PFSK-1 (cell line): Measurements from ENCODE around the gene ENOX2.

Source experiments
- POLR2AphosphoS5 ChIP-seq: IDR thresholded peaks from 2 replicates; pipeline ENCODE4 v1.6.1; 2012; ENCODE audit warnings: low read depth, mild to moderate bottlenecking, control low read depth, low read length, moderate library complexity
- TF ChIP-seq, protein P1 (sequence below), 2 experiments: IDR thresholded peaks; 2 replicates each; pipeline versions ENCODE4 v1.6.1 to v1.8.0; 2011 to 2012; ENCODE audit warnings: low read depth in 2 of 2, low read length in 2 of 2, control low read depth in 1 of 2, inconsistent platforms in 1 of 2, mild to moderate bottlenecking in 1 of 2, moderate library complexity in 1 of 2; ENCODE audit not compliant: insufficient read depth in 1 of 2

DNA sequence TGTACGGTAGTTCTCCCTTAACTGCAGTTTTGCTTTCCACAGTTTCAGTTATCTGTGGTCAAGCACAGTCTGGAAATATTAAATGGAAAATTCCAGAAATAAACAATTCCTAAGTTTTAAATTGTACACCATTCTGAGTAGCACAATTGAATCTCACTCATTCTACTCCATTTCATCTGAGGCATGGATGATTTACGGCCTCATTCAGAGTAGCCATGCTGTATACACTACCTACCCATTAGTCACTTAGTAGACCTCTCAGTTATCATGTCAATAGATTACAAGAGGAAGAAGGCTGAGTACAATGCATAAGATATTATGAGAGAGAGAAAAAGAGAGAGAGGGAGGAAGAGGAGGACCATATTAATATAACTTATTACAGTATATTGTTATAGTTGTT is 77.5 kb downstream of the ENOX2 start:
- TF ChIP-seq POLR2AphosphoS5, result no peak
- TF ChIP-seq, protein P1, sequence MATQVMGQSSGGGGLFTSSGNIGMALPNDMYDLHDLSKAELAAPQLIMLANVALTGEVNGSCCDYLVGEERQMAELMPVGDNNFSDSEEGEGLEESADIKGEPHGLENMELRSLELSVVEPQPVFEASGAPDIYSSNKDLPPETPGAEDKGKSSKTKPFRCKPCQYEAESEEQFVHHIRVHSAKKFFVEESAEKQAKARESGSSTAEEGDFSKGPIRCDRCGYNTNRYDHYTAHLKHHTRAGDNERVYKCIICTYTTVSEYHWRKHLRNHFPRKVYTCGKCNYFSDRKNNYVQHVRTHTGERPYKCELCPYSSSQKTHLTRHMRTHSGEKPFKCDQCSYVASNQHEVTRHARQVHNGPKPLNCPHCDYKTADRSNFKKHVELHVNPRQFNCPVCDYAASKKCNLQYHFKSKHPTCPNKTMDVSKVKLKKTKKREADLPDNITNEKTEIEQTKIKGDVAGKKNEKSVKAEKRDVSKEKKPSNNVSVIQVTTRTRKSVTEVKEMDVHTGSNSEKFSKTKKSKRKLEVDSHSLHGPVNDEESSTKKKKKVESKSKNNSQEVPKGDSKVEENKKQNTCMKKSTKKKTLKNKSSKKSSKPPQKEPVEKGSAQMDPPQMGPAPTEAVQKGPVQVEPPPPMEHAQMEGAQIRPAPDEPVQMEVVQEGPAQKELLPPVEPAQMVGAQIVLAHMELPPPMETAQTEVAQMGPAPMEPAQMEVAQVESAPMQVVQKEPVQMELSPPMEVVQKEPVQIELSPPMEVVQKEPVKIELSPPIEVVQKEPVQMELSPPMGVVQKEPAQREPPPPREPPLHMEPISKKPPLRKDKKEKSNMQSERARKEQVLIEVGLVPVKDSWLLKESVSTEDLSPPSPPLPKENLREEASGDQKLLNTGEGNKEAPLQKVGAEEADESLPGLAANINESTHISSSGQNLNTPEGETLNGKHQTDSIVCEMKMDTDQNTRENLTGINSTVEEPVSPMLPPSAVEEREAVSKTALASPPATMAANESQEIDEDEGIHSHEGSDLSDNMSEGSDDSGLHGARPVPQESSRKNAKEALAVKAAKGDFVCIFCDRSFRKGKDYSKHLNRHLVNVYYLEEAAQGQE (IDR thresholded peaks at IDR 0.05; ENCODE audit: insufficient read depth in 1 of 2, low read depth in 2 of 2, low read length in 2 of 2), result no peak
